ENCODE data around the gene CACNA1B. TPM values are rescaled to one million over a fixed set of nuclear protein-coding genes. Genes with fewer than 3 reads are reported as not detected.
A peak's percentile ranks its signal among the peaks of the same experiment; 100 is the strongest.

CACNA1B gene
- total RNA-seq, 1 donor from 2014 or later, result 84.4 TPM

- H3K9me3 Mint-ChIP-seq (ENCODE audit: unreplicated experiment), result peaks cover 13% of the 10 kb centered on the region
- H3K36me3 Mint-ChIP-seq (ENCODE audit: unreplicated experiment), result peaks cover 38% of the 10 kb centered on the region
- H3K4me1 Mint-ChIP-seq (ENCODE audit: low read depth, unreplicated experiment), result peaks cover 3% of the 10 kb centered on the region
- TF ChIP-seq CTCF (IDR thresholded peaks at IDR 0.05; ENCODE audit: partially characterized antibody, unreplicated experiment), result peak; percentile 17
- H3K4me3 Mint-ChIP-seq (ENCODE audit: unreplicated experiment), result no peak overlapping the region
- H3K27me3 Mint-ChIP-seq (ENCODE audit: unreplicated experiment), result peaks cover 6% of the 10 kb centered on the region
- DNase-seq, result peak; percentile 4
- no peak overlapping the region for H3K27ac Mint-ChIP-seq (ENCODE audit: unreplicated experiment)
These were observed 188.5 kb downstream of the CACNA1B start for GRCh38 chr9:138066049-138066448.

GRCh38 chr9:138067613-138068367, 190.2 kb downstream of the CACNA1B start:
- no peak overlapping the region for H3K4me3 Mint-ChIP-seq (ENCODE audit: unreplicated experiment)

GRCh38 chr9:138068601-138069035, 191.0 kb downstream of the CACNA1B start:
- TF ChIP-seq CTCF (IDR thresholded peaks at IDR 0.05; ENCODE audit: partially characterized antibody, unreplicated experiment), result no peak
- Mint-ChIP-seq H3K4me3 (ENCODE audit: unreplicated experiment) (no peak overlapping the region), H3K9me3 (ENCODE audit: unreplicated experiment) (peaks cover 24% of the 10 kb centered on the region), H3K36me3 (ENCODE audit: unreplicated experiment) (peaks cover 20% of the 10 kb centered on the region), H3K4me1 (ENCODE audit: low read depth, unreplicated experiment) (peaks cover 3% of the 10 kb centered on the region), H3K27ac (ENCODE audit: unreplicated experiment) (no peak overlapping the region), H3K27me3 (ENCODE audit: unreplicated experiment) (peaks cover 13% of the 10 kb centered on the region)
- no peak for DNase-seq

More at GRCh38 chr9:138067613-138068367, 190.2 kb downstream of the CACNA1B start:
- no peak for TF ChIP-seq CTCF (IDR thresholded peaks at IDR 0.05; ENCODE audit: partially characterized antibody, unreplicated experiment)
- H3K9me3 Mint-ChIP-seq (ENCODE audit: unreplicated experiment), result peaks cover 22% of the 10 kb centered on the region
- peaks cover 24% of the 10 kb centered on the region for H3K36me3 Mint-ChIP-seq (ENCODE audit: unreplicated experiment)
- peaks cover 3% of the 10 kb centered on the region for H3K4me1 Mint-ChIP-seq (ENCODE audit: low read depth, unreplicated experiment)
- DNase-seq, result peak; percentile 3
- H3K27ac Mint-ChIP-seq (ENCODE audit: unreplicated experiment), result no peak overlapping the region
- peaks cover 11% of the 10 kb centered on the region for H3K27me3 Mint-ChIP-seq (ENCODE audit: unreplicated experiment)

GRCh38 chr9:138069731-138070456, 192.3 kb downstream of the CACNA1B start:
- no peak overlapping the region for H3K27ac Mint-ChIP-seq (ENCODE audit: unreplicated experiment)
- no peak for TF ChIP-seq CTCF (IDR thresholded peaks at IDR 0.05; ENCODE audit: partially characterized antibody, unreplicated experiment)
- H3K4me3 Mint-ChIP-seq (ENCODE audit: unreplicated experiment), result peak overlapping the region; percentile 1
- peaks cover 16% of the 10 kb centered on the region for H3K36me3 Mint-ChIP-seq (ENCODE audit: unreplicated experiment)
- H3K27me3 Mint-ChIP-seq (ENCODE audit: unreplicated experiment), result peaks cover 13% of the 10 kb centered on the region
- peaks cover 28% of the 10 kb centered on the region for H3K9me3 Mint-ChIP-seq (ENCODE audit: unreplicated experiment)
- H3K4me1 Mint-ChIP-seq (ENCODE audit: low read depth, unreplicated experiment), result peaks cover 3% of the 10 kb centered on the region
- no peak for DNase-seq

- no peak for DNase-seq
- Mint-ChIP-seq H3K9me3 (ENCODE audit: unreplicated experiment) (peaks cover 25% of the 10 kb centered on the region), H3K27me3 (ENCODE audit: unreplicated experiment) (peaks cover 12% of the 10 kb centered on the region), H3K4me3 (ENCODE audit: unreplicated experiment) (no peak overlapping the region), H3K27ac (ENCODE audit: unreplicated experiment) (no peak overlapping the region), H3K4me1 (ENCODE audit: low read depth, unreplicated experiment) (peaks cover 3% of the 10 kb centered on the region), H3K36me3 (ENCODE audit: unreplicated experiment) (peaks cover 15% of the 10 kb centered on the region)
- TF ChIP-seq CTCF (IDR thresholded peaks at IDR 0.05; ENCODE audit: partially characterized antibody, unreplicated experiment), result no peak
These were observed 193.2 kb downstream of the CACNA1B start for GRCh38 chr9:138070815-138071214.

All from glutamatergic neuron (in vitro differentiated cells).